Esophagus (tissue), 2 donors: ENCODE measurements around the gene BAG1. TPM values are rescaled to one million over a fixed set of nuclear protein-coding genes. Genes with fewer than 3 reads are reported as not detected.
A peak's percentile ranks its signal among the peaks of the same experiment; 100 is the strongest.

ENCODE experiments used
- H3K27ac ChIP-seq, 2 donors: one replicate each; pipeline ENCODE4 v1.5.1; 2013; ENCODE audit warnings: low read depth in 2 of 2, mild to moderate bottlenecking in 2 of 2, inconsistent platforms in 1 of 2, low read length in 1 of 2, moderate library complexity in 1 of 2
- H3K27me3 ChIP-seq, 2 donors: one replicate each; pipeline ENCODE4 v1.6.1; 2013; ENCODE audit warnings: low read length in 2 of 2, control low read depth in 1 of 2, mild to moderate bottlenecking in 1 of 2; ENCODE audit not compliant: insufficient read depth in 2 of 2, control insufficient read depth in 1 of 2
- H3K36me3 ChIP-seq, 2 donors: one replicate each; pipeline ENCODE4 v1.6.1; 2013; ENCODE audit warnings: low read length in 1 of 2; ENCODE audit not compliant: control insufficient read depth in 2 of 2, insufficient read depth in 2 of 2
- H3K4me1 ChIP-seq, 2 donors: one replicate each; pipeline ENCODE4 v1.6.1; 2013; ENCODE audit warnings: low read length in 1 of 2; ENCODE audit not compliant: control insufficient read depth in 2 of 2, insufficient read depth in 2 of 2
- H3K4me3 ChIP-seq, 2 donors: one replicate each; pipeline ENCODE4 v1.5.1; 2013; ENCODE audit warnings: low read length in 2 of 2, mild to moderate bottlenecking in 2 of 2, low read depth in 1 of 2, moderate library complexity in 1 of 2
- H3K9me3 ChIP-seq, 2 donors: one replicate each; pipeline ENCODE4 v1.6.1; 2013; ENCODE audit warnings: mild to moderate bottlenecking in 2 of 2, low read depth in 1 of 2, low read length in 1 of 2, moderate library complexity in 1 of 2; ENCODE audit not compliant: control insufficient read depth in 2 of 2, insufficient read depth in 1 of 2
- WGBS, 2 donors: extraction: QIAGEN DNeasy Blood & Tissue Kit; methylation state at CpG; one replicate each; pipeline ENCODE4 v1.1.7; 2013; 5-methylcytosine and 5-hydroxymethylcytosine counted together
- polyA plus RNA-seq, 2 donors: library from polyadenylated mRNA; stranded (reverse); fragments of 200-250 nt; gene quantifications; one replicate each; pipeline ENCODE4 v1.2.3, GENCODE V29; 2013
- donor health status: healthy with polysubstance abuse.
- donor health status: Bipolar disorder and iron deficiency.

Gene BAG1
- polyA plus RNA-seq, 2 donors, result 63.5 to 102 TPM

GRCh38 chr9:33236571-33236970 lies 27.9 kb downstream of the BAG1 start:
- no peak overlapping the region for H3K4me3 ChIP-seq
- no peaks in the 10 kb centered on the region for H3K27me3 ChIP-seq
- WGBS, 2 donors, result 79 to 81% methylated on average over 3 of the region's 3 CpGs

GRCh38 chr9:33234511-33235467 lies 29.7 kb downstream of the BAG1 start:
- H3K27me3 ChIP-seq, result no peaks in the 10 kb centered on the region
- H3K27ac ChIP-seq, result peak overlapping the region; percentile 90 to 95
- WGBS, 2 donors, result 66 to 71% methylated on average over 9 of the region's 9 CpGs
- no peak overlapping the region for H3K4me3 ChIP-seq
- H3K36me3 ChIP-seq, result no peaks in the 10 kb centered on the region
- H3K4me1 ChIP-seq, result peaks cover 2 to 28% of the 10 kb centered on the region in 2 donors
- H3K9me3 ChIP-seq, result no peaks in the 10 kb centered on the region

More at GRCh38 chr9:33236571-33236970, 27.9 kb downstream of the BAG1 start:
- Histone ChIP-seq H3K36me3 (no peaks in the 10 kb centered on the region), H3K4me1 (peaks cover 3 to 18% of the 10 kb centered on the region in 2 donors), H3K9me3 (no peaks in the 10 kb centered on the region), H3K27ac (no peak overlapping the region)

- Histone ChIP-seq H3K27me3 (no peaks in the 10 kb centered on the region), H3K4me1 (peaks cover 2 to 28% of the 10 kb centered on the region in 2 donors), H3K4me3 (no peak overlapping the region), H3K9me3 (no peaks in the 10 kb centered on the region), H3K36me3 (no peaks in the 10 kb centered on the region), H3K27ac (peak overlapping the region; percentile 90 to 95)
- 23% methylated on average over 1 of the region's 1 CpG for WGBS, 2 donors
Observed at GRCh38 chr9:33233626-33234342, 30.7 kb downstream of the BAG1 start.

- no peak overlapping the region for H3K4me3 ChIP-seq
- H3K36me3 ChIP-seq, result no peaks in the 10 kb centered on the region
- no peaks in the 10 kb centered on the region for H3K27me3 ChIP-seq
- no peaks in the 10 kb centered on the region for H3K9me3 ChIP-seq
- peak overlapping the region in 1 of 2 donors; percentile 9 for H3K27ac ChIP-seq
- 93 to 95% methylated on average over 6 of the region's 6 CpGs for WGBS, 2 donors
- H3K4me1 ChIP-seq, result peaks cover 2 to 31% of the 10 kb centered on the region in 2 donors
Observed at GRCh38 chr9:33232815-33233214, 31.7 kb downstream of the BAG1 start.

GRCh38 chr9:33231623-33231942 lies 32.9 kb downstream of the BAG1 start:
- H3K27me3 ChIP-seq, result no peaks in the 10 kb centered on the region
- H3K9me3 ChIP-seq, result no peaks in the 10 kb centered on the region
- WGBS, 2 donors, result 58 to 65% methylated on average over 2 of the region's 2 CpGs
- H3K27ac ChIP-seq, result peak overlapping the region in 1 of 2 donors; percentile 62
- no peaks in the 10 kb centered on the region for H3K36me3 ChIP-seq
- no peak overlapping the region for H3K4me3 ChIP-seq
- peaks cover 2 to 34% of the 10 kb centered on the region in 2 donors for H3K4me1 ChIP-seq

- H3K4me3 ChIP-seq, result no peak overlapping the region
- no peaks in the 10 kb centered on the region for H3K9me3 ChIP-seq
- 67 to 77% methylated on average over 13 of the region's 13 CpGs for WGBS, 2 donors
- no peaks in the 10 kb centered on the region for H3K27me3 ChIP-seq
- H3K27ac ChIP-seq, result peak overlapping the region in 1 of 2 donors; percentile 62
- H3K36me3 ChIP-seq, result no peaks in the 10 kb centered on the region
- peaks cover 2 to 30% of the 10 kb centered on the region in 2 donors for H3K4me1 ChIP-seq
Observed at GRCh38 chr9:33230756-33231622, 33.5 kb downstream of the BAG1 start.

GRCh38 chr9:33229359-33230114 lies 35.0 kb downstream of the BAG1 start:
- Histone ChIP-seq H3K27me3 (no peaks in the 10 kb centered on the region), H3K4me3 (no peak overlapping the region), H3K4me1 (peaks cover 2 to 26% of the 10 kb centered on the region in 2 donors), H3K36me3 (no peaks in the 10 kb centered on the region), H3K9me3 (no peaks in the 10 kb centered on the region), H3K27ac (peak overlapping the region; percentile 72 to 86)
- WGBS, 2 donors, result 57 to 60% methylated on average over 9 of the region's 9 CpGs

GRCh38 chr9:33228606-33229005 lies 35.9 kb downstream of the BAG1 start:
- Histone ChIP-seq H3K27ac (peak overlapping the region in 1 of 2 donors; percentile 35), H3K4me3 (no peak overlapping the region), H3K4me1 (peaks cover 2 to 19% of the 10 kb centered on the region in 2 donors), H3K9me3 (no peaks in the 10 kb centered on the region), H3K36me3 (no peaks in the 10 kb centered on the region), H3K27me3 (no peaks in the 10 kb centered on the region)
- 71 to 77% methylated on average over 4 of the region's 4 CpGs for WGBS, 2 donors
